Esophagus (tissue), 2 donors: ENCODE measurements around the gene BOD1. TPM values are rescaled to one million over a fixed set of nuclear protein-coding genes. Genes with fewer than 3 reads are reported as not detected.

ENCODE experiments used
- H3K27ac ChIP-seq, 2 donors: one replicate each; pipeline ENCODE4 v1.5.1; 2013; ENCODE audit warnings: low read depth in 2 of 2, mild to moderate bottlenecking in 2 of 2, inconsistent platforms in 1 of 2, low read length in 1 of 2, moderate library complexity in 1 of 2
- H3K27me3 ChIP-seq, 2 donors: one replicate each; pipeline ENCODE4 v1.6.1; 2013; ENCODE audit warnings: low read length in 2 of 2, control low read depth in 1 of 2, mild to moderate bottlenecking in 1 of 2; ENCODE audit not compliant: insufficient read depth in 2 of 2, control insufficient read depth in 1 of 2
- H3K36me3 ChIP-seq, 2 donors: one replicate each; pipeline ENCODE4 v1.6.1; 2013; ENCODE audit warnings: low read length in 1 of 2; ENCODE audit not compliant: control insufficient read depth in 2 of 2, insufficient read depth in 2 of 2
- H3K4me1 ChIP-seq, 2 donors: one replicate each; pipeline ENCODE4 v1.6.1; 2013; ENCODE audit warnings: low read length in 1 of 2; ENCODE audit not compliant: control insufficient read depth in 2 of 2, insufficient read depth in 2 of 2
- H3K4me3 ChIP-seq, 2 donors: one replicate each; pipeline ENCODE4 v1.5.1; 2013; ENCODE audit warnings: low read length in 2 of 2, mild to moderate bottlenecking in 2 of 2, low read depth in 1 of 2, moderate library complexity in 1 of 2
- H3K9me3 ChIP-seq, 2 donors: one replicate each; pipeline ENCODE4 v1.6.1; 2013; ENCODE audit warnings: mild to moderate bottlenecking in 2 of 2, low read depth in 1 of 2, low read length in 1 of 2, moderate library complexity in 1 of 2; ENCODE audit not compliant: control insufficient read depth in 2 of 2, insufficient read depth in 1 of 2
- WGBS, 2 donors: extraction: QIAGEN DNeasy Blood & Tissue Kit; methylation state at CpG; one replicate each; pipeline ENCODE4 v1.1.7; 2013; 5-methylcytosine and 5-hydroxymethylcytosine counted together
- polyA plus RNA-seq, 2 donors: library from polyadenylated mRNA; stranded (reverse); fragments of 200-250 nt; gene quantifications; one replicate each; pipeline ENCODE4 v1.2.3, GENCODE V29; 2013
- donor health status: healthy with polysubstance abuse.
- donor health status: Bipolar disorder and iron deficiency.

The BOD1 gene
- polyA plus RNA-seq, 2 donors = 17.3 to 23.3 TPM

DNA sequence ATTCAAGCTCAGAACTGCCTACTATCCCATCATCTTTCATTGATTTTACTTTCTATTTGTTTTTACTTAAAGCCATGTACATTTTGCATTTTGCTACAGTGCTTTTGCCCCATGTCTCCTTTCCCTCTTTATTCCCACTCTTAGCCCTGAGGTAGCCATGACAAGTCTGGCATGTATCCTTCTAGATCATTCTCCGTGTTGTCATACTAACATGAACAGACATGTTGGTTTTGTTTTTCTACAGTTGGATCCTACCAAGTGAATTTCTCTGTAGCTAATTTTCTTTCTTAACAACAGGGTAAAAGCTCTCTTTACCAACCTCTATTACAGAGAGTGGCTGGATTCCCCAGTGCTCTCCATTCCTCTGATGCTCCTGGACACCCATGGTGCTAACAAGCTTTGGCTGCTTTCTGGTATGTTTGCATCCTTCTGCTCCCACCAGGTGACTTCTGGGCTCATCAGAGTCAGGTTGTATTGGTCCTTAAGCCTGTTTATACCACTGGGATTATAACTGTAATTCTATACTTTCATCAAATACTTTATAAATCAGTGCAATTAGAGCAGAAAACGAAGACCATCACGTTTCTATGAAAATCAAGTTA lies 38.8 kb upstream of the BOD1 start:
- H3K27ac ChIP-seq = no peak overlapping the region
- H3K27me3 ChIP-seq = no peaks in the 10 kb centered on the region
- no peaks in the 10 kb centered on the region for H3K36me3 ChIP-seq
- H3K4me1 ChIP-seq = no peaks in the 10 kb centered on the region
- H3K4me3 ChIP-seq = no peak overlapping the region
- H3K9me3 ChIP-seq = peaks cover 0 to 8% of the 10 kb centered on the region in 2 donors
- 68 to 69% methylated on average over 3 of the region's 3 CpGs for WGBS, 2 donors

- no peak overlapping the region for H3K27ac ChIP-seq
- H3K9me3 ChIP-seq = peaks cover 0 to 5% of the 10 kb centered on the region in 2 donors
- H3K4me3 ChIP-seq = no peak overlapping the region
- no peaks in the 10 kb centered on the region for H3K27me3 ChIP-seq
- WGBS, 2 donors = 84 to 90% methylated on average over 10 of the region's 10 CpGs
- H3K4me1 ChIP-seq = no peaks in the 10 kb centered on the region
- H3K36me3 ChIP-seq = no peaks in the 10 kb centered on the region
These were observed 37.5 kb upstream of the BOD1 start for GRCh38 chr5:173653822-173654523.

GRCh38 chr5:173648308-173648866 lies 31.9 kb upstream of the BOD1 start:
- Histone ChIP-seq H3K4me3 (no peak overlapping the region), H3K27me3 (no peaks in the 10 kb centered on the region), H3K27ac (no peak overlapping the region), H3K9me3 (no peaks in the 10 kb centered on the region), H3K4me1 (no peaks in the 10 kb centered on the region), H3K36me3 (no peaks in the 10 kb centered on the region)
- WGBS, 2 donors = 85 to 86% methylated on average over 7 of the region's 7 CpGs

GRCh38 chr5:173646692-173647091 lies 30.2 kb upstream of the BOD1 start:
- H3K36me3 ChIP-seq = no peaks in the 10 kb centered on the region
- no peaks in the 10 kb centered on the region for H3K4me1 ChIP-seq
- 65 to 72% methylated on average over 5 of the region's 5 CpGs for WGBS, 2 donors
- H3K4me3 ChIP-seq = no peak overlapping the region
- no peaks in the 10 kb centered on the region for H3K9me3 ChIP-seq
- H3K27ac ChIP-seq = no peak overlapping the region
- no peaks in the 10 kb centered on the region for H3K27me3 ChIP-seq

DNA sequence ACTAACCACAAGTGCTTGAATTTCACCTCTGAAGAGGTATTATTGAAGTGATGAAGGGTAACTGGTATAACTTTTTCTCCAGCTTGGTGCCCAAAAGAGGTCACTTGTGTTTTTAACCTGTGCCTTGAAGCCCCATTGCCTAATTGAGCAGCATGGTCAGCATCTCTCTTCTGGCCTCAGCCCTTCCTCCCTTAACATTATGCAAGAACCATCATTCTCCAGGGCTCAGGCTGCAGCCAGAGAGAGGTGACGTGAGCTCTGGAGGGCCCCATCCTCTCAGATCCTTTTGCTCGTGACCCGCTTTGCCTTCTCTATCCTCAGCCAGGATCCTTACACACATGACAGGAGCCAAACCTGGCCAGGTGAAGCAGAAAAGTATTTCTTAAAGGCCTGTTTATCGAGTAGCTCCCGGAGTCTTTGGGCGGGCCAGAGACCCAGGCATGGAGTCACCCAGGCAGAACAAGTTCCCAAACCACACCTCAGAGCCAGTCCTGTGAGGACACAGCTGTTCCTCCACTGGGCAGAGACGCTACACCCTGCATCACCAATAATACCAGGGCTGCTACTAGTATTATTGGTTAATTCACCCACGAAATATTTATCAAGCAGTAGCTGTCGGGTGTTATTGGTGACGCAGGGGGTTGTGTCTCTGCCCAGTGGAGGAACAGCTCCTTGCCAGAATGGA lies 29.6 kb upstream of the BOD1 start:
- no peak overlapping the region for H3K27ac ChIP-seq
- WGBS, 2 donors = 76 to 77% methylated on average over 10 of the region's 10 CpGs
- no peaks in the 10 kb centered on the region for H3K36me3 ChIP-seq
- no peaks in the 10 kb centered on the region for H3K4me1 ChIP-seq
- no peaks in the 10 kb centered on the region for H3K27me3 ChIP-seq
- no peak overlapping the region for H3K4me3 ChIP-seq
- H3K9me3 ChIP-seq = no peaks in the 10 kb centered on the region

DNA sequence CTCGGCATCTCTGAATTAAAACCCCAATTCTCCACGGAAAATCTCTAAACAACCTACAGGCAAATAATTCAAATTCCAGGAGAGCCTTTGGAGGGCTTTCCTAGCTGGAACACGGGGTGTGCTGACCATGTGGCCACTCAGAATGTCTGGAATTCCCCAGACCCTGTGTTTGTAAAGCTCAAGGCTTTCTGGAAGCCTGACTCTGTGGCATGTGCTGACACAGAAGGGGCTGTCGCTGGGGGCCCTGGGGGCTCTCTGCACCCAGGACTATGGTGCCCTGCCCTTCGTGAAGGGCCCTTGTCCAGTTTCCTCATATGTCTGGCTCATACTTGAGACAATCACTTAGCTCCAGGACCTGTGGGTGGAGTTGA lies 29.0 kb upstream of the BOD1 start:
- H3K27ac ChIP-seq = no peak overlapping the region
- H3K9me3 ChIP-seq = no peaks in the 10 kb centered on the region
- H3K4me3 ChIP-seq = no peak overlapping the region
- no peaks in the 10 kb centered on the region for H3K36me3 ChIP-seq
- WGBS, 2 donors = 40 to 48% methylated on average over 5 of the region's 5 CpGs
- no peaks in the 10 kb centered on the region for H3K27me3 ChIP-seq
- no peaks in the 10 kb centered on the region for H3K4me1 ChIP-seq

- no peaks in the 10 kb centered on the region for H3K4me1 ChIP-seq
- no peaks in the 10 kb centered on the region for H3K36me3 ChIP-seq
- no peaks in the 10 kb centered on the region for H3K9me3 ChIP-seq
- no peaks in the 10 kb centered on the region for H3K27me3 ChIP-seq
- no peak overlapping the region for H3K4me3 ChIP-seq
- 65 to 66% methylated on average over 8 of the region's 8 CpGs for WGBS, 2 donors
- no peak overlapping the region for H3K27ac ChIP-seq
These were observed 28.4 kb upstream of the BOD1 start for GRCh38 chr5:173644673-173645436.

DNA sequence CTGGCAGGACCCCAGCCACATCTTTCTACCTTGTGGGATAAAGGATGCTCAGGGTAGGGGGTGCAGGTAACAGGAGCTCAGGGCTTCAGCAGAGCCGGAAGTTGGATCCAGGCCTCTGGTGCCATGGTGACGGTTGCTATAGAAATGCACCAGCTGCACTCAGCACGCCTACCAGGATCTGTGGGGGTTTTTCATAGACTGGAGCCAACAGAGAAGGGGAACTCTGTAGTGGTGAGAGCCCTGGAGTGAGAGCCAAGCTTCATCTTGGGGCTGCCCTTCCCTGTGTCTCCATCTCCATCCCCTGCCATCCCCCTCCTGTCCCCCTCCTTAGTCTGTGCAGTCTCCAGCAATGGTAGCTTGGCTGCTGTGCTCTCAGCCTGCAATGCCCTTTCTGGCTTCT lies 27.5 kb upstream of the BOD1 start:
- 32 to 46% methylated on average over 3 of the region's 3 CpGs for WGBS, 2 donors
- H3K27ac ChIP-seq = no peak overlapping the region

DNA sequence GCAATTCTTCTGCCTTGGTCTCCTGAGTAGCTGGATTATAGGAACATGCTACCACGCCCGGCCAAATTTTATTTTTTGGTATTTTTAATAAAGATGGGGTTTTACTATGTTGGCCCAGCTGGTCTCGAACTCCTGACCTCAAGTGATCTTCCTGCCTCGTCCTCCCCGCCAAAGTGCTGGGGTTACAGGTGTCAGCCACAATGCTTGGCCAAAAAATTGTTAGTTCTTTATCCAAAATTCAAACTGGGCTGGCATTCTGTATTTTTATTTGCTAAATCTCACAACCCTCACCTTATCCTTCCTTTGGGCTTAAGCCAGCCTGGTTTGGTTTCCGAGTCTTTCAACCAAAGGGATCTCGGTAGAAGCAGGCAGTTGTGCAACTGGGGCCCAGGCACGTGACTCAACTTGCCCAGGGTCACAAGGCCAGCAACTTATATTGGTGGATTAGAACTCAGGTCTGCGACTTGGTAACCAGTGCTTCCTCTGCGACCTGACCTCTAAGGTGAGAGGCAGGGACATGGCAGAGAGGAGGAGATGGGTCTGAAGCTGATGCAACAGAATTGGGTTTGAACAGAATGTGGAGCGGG lies 26.5 kb upstream of the BOD1 start:
- WGBS, 2 donors = 78 to 86% methylated on average over 11 of the region's 11 CpGs
- Histone ChIP-seq H3K4me3 (no peak overlapping the region), H3K4me1 (no peaks in the 10 kb centered on the region), H3K27ac (no peak overlapping the region), H3K9me3 (no peaks in the 10 kb centered on the region), H3K27me3 (no peaks in the 10 kb centered on the region), H3K36me3 (no peaks in the 10 kb centered on the region)

More for the DNA sequence above, 27.5 kb upstream of the BOD1 start:
- no peaks in the 10 kb centered on the region for H3K36me3 ChIP-seq
- no peak overlapping the region for H3K4me3 ChIP-seq
- no peaks in the 10 kb centered on the region for H3K9me3 ChIP-seq
- H3K4me1 ChIP-seq = no peaks in the 10 kb centered on the region
- no peaks in the 10 kb centered on the region for H3K27me3 ChIP-seq
